Type B pancreatic cell (in vitro differentiated cells): Measurements from ENCODE around the gene MAG. TPM values are rescaled to one million over a fixed set of nuclear protein-coding genes. Genes with fewer than 3 reads are reported as not detected.
A peak's percentile ranks its signal among the peaks of the same experiment; 100 is the strongest.

Experiments
- DNase-seq: peaks from one replicate; pipeline ENCODE4 v3.0.0; 2021; ENCODE audit warnings: mixed read lengths; ENCODE audit not compliant: unreplicated experiment; ENCODE audit errors: extremely low spot score
- H3K27ac Mint-ChIP-seq: 2 replicates; pipeline ENCODE4 v1.8.0; 2021; ENCODE audit warnings: mild to moderate bottlenecking, mixed read lengths
- H3K27me3 Mint-ChIP-seq: 2 replicates; pipeline ENCODE4 v1.8.0; 2021; ENCODE audit warnings: mixed read lengths
- H3K36me3 Mint-ChIP-seq: 2 replicates; pipeline ENCODE4 v1.8.0; 2021; ENCODE audit warnings: mixed read lengths
- H3K4me1 Mint-ChIP-seq: one replicate; pipeline ENCODE4 v1.8.0; 2021; ENCODE audit warnings: mixed read lengths; ENCODE audit not compliant: unreplicated experiment
- H3K4me3 Mint-ChIP-seq: 2 replicates; pipeline ENCODE4 v1.8.0; 2021; ENCODE audit warnings: mild to moderate bottlenecking, mixed read lengths
- H3K9me3 Mint-ChIP-seq: 2 replicates; pipeline ENCODE4 v1.8.0; 2021; ENCODE audit warnings: mixed read lengths
- total RNA-seq: library from RNA; stranded (reverse); gene quantifications from 2 replicates; pipeline ENCODE4 v1.2.1, GENCODE V29; 2021; ENCODE audit warnings: low replicate concordance
- TF ChIP-seq, protein P1 (sequence below): fragments of 200-600 bp; sonication (generic); conservative IDR thresholded peaks from 2 replicates; pipeline ENCODE4 v1.5.0; 2021; ENCODE audit warnings: antibody characterized with exemption, mild to moderate bottlenecking

MAG gene
- total RNA-seq, 1 donor from 2014 or later = not detected

DNA sequence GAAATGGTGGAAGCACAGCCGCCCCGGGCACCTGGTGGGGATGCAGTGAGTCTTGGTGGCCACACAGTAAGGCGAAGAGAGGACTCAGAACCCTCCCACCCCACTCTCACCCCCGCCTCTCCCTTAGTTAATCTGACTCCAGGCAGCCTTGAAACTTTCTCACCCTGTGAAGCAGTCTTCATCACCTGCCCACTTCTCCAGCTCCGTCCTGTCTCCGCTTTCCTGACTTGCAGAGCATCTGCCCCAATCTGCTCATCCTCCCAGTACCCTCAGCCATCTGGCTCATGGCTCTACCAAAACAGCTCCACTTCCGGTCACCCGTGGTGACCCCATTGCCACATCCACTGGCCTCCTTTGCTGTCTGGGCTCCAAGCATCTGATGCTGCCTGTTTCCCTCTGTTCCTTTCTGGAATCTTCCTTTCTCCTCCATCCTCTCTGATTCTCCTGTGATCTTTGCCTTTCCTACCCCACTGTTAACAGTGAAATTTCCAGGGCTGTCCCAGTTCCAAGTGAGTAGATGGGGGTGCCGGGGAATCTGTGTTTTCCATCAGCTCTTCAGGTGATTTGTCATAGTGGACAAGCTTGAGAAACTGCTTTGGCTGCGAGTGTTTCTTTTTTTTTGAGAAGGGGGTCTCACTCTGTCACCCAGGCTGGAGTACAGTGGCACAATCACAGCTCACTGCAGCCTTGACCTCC, 18.9 kb upstream of the MAG start:
- Mint-ChIP-seq H3K36me3 (peaks cover 15% of the 10 kb centered on the region), H3K27me3 (no peaks in the 10 kb centered on the region)

DNA sequence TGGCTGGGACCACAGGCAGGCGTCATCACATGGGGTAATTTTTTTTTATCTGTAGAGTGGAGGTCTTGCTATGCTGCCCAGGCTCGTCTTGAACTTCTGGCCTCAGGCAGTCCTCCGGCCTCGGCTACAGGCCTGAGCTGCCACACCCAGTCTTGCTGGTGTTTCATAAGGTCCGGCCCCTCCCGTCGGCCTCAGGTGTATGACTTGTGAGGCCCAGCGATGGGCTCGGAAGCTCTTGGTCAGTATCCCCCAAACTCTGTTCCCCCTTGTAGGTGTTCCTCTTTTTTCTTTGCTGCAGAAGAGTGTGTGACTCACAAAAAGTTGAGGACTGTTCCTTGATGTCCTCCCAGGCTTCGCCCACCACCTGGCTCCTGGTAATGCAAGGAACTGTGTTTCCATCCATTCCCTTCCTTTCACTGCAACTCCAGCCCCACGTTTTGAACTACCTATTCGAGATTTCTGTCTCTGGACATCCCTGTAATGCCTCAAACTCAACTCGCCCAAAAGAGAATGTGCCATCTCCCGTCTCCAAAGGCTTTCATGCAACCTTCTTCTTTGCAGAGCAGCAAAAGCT, 18.2 kb upstream of the MAG start:
- H3K27ac Mint-ChIP-seq = no peak overlapping the region
- no peaks in the 10 kb centered on the region for H3K27me3 Mint-ChIP-seq
- peak overlapping the region; percentile 60 for H3K4me3 Mint-ChIP-seq
- TF ChIP-seq, protein P1, sequence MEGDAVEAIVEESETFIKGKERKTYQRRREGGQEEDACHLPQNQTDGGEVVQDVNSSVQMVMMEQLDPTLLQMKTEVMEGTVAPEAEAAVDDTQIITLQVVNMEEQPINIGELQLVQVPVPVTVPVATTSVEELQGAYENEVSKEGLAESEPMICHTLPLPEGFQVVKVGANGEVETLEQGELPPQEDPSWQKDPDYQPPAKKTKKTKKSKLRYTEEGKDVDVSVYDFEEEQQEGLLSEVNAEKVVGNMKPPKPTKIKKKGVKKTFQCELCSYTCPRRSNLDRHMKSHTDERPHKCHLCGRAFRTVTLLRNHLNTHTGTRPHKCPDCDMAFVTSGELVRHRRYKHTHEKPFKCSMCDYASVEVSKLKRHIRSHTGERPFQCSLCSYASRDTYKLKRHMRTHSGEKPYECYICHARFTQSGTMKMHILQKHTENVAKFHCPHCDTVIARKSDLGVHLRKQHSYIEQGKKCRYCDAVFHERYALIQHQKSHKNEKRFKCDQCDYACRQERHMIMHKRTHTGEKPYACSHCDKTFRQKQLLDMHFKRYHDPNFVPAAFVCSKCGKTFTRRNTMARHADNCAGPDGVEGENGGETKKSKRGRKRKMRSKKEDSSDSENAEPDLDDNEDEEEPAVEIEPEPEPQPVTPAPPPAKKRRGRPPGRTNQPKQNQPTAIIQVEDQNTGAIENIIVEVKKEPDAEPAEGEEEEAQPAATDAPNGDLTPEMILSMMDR = no peak
- H3K4me1 Mint-ChIP-seq = peaks cover 5% of the 10 kb centered on the region
- no peak for DNase-seq
- peaks cover 15% of the 10 kb centered on the region for H3K36me3 Mint-ChIP-seq
- H3K9me3 Mint-ChIP-seq = no peaks in the 10 kb centered on the region

More for the DNA sequence above, 18.9 kb upstream of the MAG start:
- DNase-seq = no peak
- Mint-ChIP-seq H3K27ac (no peak overlapping the region), H3K4me3 (peak overlapping the region; percentile 39), H3K9me3 (no peaks in the 10 kb centered on the region), H3K4me1 (peaks cover 5% of the 10 kb centered on the region)
- TF ChIP-seq, protein P1 = no peak

DNA sequence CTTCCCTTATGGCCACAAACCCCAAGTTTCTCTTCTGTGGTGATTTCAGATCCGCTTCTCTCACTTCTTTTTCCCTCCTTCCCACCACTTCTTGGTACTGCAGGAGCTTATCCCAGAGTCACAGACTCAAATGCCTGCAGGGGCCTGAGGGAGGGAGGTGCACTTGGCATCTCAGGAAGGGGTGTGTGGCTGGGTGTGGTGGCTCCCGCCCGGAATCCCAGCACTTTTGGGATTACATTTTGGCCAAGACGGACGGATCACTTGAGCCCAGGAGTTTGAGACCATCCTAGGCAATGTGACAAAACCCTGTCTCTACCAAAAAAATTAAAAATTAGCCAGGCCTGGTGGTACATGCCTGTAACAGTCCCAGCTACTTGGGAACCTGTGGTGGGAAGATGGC, 17.6 kb upstream of the MAG start:
- H3K27ac Mint-ChIP-seq = peak overlapping the region; percentile 16
- no peaks in the 10 kb centered on the region for H3K9me3 Mint-ChIP-seq
- H3K4me3 Mint-ChIP-seq = no peak overlapping the region
- peaks cover 15% of the 10 kb centered on the region for H3K36me3 Mint-ChIP-seq
- no peaks in the 10 kb centered on the region for H3K27me3 Mint-ChIP-seq
- peaks cover 5% of the 10 kb centered on the region for H3K4me1 Mint-ChIP-seq
- no peak for DNase-seq
- TF ChIP-seq, protein P1 = no peak

DNA sequence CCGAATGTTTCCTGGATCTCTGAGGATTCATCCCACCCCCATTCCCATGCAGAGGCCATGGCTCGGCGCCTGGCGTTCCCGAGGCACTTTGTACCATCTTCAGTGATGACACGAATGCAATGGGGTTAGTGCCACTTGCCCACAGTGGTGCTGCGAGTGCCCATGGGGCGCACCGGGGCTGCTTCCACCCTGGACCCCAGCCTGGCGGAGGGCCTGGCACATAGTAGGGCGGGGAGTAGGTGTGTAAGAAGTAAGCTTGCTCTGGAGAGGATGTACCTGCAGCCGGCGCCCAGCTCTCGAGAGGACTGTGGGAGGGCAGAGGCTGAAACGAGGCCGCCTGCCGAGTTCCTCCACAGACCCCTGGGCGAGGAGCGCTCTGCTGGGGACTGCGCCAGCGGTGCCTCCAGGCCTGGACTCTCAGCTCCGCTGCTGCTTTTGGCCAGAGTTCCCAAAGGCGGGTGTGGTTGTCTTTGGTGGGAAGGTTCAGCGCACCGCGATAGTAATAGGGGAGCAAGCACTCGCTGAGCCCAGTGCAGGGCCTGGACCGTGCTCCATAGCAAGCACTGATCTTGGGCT, 15.2 kb upstream of the MAG start:
- TF ChIP-seq, protein P1 = no peak
- H3K36me3 Mint-ChIP-seq = peaks cover 11% of the 10 kb centered on the region
- no peaks in the 10 kb centered on the region for H3K9me3 Mint-ChIP-seq
- H3K27ac Mint-ChIP-seq = no peak overlapping the region
- no peak overlapping the region for H3K4me3 Mint-ChIP-seq
- H3K27me3 Mint-ChIP-seq = no peaks in the 10 kb centered on the region
- DNase-seq = no peak
- peaks cover 8% of the 10 kb centered on the region for H3K4me1 Mint-ChIP-seq

DNA sequence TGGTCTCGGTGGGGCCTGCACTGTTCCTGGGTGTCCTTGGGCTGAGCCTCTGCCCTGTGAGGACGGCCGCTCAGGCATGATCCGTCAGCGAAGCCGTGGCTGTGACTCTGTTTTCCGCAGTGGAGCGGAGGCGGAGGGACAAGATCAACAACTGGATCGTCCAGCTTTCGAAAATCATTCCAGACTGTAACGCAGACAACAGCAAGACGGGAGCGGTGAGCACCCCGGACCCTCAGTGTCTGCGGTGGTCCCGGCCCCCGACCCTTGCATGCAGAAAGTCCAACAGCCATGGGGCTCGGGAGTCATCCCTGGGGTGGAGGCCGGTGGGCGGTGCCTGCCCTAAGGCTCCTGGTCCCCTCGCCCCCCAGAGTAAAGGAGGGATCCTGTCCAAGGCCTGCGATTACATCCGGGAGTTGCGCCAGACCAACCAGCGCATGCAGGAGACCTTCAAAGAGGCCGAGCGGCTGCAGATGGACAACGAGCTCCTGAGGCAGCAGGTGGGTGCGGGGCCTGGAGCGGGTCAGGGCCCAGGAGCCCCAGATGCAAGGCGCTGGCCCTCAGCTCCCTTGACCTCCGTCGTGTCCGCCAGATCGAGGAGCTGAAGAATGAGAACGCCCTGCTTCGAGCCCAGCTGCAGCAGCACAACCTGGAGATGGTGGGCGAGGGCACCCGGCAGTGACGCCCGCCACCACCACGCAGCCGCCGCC, 13.2 kb upstream of the MAG start:
- Mint-ChIP-seq H3K36me3 (peaks cover 11% of the 10 kb centered on the region), H3K4me3 (no peak overlapping the region), H3K4me1 (peaks cover 4% of the 10 kb centered on the region), H3K9me3 (no peaks in the 10 kb centered on the region), H3K27me3 (peaks cover 7% of the 10 kb centered on the region), H3K27ac (no peak overlapping the region)
- no peak for DNase-seq
- TF ChIP-seq, protein P1 = no peak
